HEK293T (cell line): Measurements from ENCODE around the gene ECT2L.

ENCODE experiments used
- FOXA1 ChIP-seq: fragments of 450-650 bp; IDR thresholded peaks from 2 replicates; pipeline ENCODE4 v1.6.1; 2016; ENCODE audit warnings: mild to moderate bottlenecking
- FOXM1 ChIP-seq: fragments of 450-650 bp; IDR thresholded peaks from 2 replicates; pipeline ENCODE4 v1.6.1; 2017; ENCODE audit warnings: mild to moderate bottlenecking, borderline replicate concordance
- HDGF ChIP-seq: fragments of 450-650 bp; IDR thresholded peaks from 2 replicates; pipeline ENCODE4 v1.6.1; 2017; ENCODE audit warnings: antibody characterized with exemption, borderline replicate concordance
- SP1 ChIP-seq: fragments of 450-650 bp; IDR thresholded peaks from 2 replicates; pipeline ENCODE4 v1.6.1; 2017
- SUZ12 ChIP-seq: fragments of 450-650 bp; IDR thresholded peaks from 2 replicates; pipeline ENCODE4 v1.6.1; 2016; ENCODE audit warnings: mild to moderate bottlenecking
- TARDBP ChIP-seq: fragments of 450-650 bp; IDR thresholded peaks from 2 replicates; pipeline ENCODE4 v1.6.1; 2016
- TF ChIP-seq, protein P1 (sequence below): fragments of 450-650 bp; IDR thresholded peaks from 2 replicates; pipeline ENCODE4 v1.6.1; 2016

DNA sequence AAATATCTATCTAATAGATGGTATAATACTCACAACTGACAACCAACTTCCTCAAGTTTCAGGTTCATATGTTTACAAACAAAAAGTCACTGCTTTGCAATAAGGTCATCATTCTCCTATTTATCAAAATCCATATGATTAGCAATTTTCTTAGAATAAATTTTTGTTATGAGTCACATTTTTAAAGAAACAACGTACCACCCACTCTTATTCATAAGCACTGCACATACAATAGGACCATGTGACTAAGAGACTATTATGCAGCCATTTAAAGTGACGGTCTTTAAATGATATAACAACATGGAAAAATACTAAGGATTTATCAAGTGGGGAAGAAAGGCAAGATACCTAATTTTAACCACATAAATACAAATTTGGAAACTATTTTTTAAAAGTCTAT lies 152.1 kb downstream of the ECT2L start:
- TF ChIP-seq FOXA1 (no peak), SUZ12 (no peak), SP1 (no peak), FOXM1 (no peak), HDGF (no peak), TARDBP (no peak)
- TF ChIP-seq, protein P1, sequence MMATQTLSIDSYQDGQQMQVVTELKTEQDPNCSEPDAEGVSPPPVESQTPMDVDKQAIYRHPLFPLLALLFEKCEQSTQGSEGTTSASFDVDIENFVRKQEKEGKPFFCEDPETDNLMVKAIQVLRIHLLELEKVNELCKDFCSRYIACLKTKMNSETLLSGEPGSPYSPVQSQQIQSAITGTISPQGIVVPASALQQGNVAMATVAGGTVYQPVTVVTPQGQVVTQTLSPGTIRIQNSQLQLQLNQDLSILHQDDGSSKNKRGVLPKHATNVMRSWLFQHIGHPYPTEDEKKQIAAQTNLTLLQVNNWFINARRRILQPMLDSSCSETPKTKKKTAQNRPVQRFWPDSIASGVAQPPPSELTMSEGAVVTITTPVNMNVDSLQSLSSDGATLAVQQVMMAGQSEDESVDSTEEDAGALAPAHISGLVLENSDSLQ: no peak
